CD4-positive, alpha-beta T cell treated with Interleukin-15 for 4 hours (primary cell): ENCODE results near the gene PCNT.
"Not testable (repeated sequence)": the region's sequence is repeated elsewhere in the genome, so short reads cannot be mapped to it uniquely, and the experiment has no call there.

Experiments used
- DNase-seq: peaks from one replicate; pipeline ENCODE4 v3.0.0-alpha.2; 2020; ENCODE audit warnings: low spot score

The PCNT gene

DNA sequence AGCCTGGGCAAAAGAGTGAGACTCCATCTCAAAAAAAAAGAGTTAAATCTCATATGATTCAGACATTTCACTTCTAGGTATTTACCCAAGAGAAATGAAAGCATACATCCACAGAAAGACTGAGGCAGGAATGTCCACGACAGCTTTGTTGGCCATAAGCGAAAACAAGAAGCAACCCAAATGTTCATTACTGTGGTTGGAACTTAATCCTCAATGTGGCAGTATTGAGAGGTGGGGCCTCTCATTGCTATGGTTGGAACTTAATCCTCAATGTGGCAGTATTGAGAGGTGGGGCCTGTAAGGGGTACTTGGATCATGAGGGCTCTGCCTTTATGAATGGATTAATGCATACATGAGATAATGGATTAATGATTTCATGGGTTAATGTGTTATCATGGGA, 15.5 kb upstream of the PCNT start:
- no peak for DNase-seq

- DNase-seq: not testable (repeated sequence)
Measured at GRCh38 chr21:46310260-46310659, 13.7 kb upstream of the PCNT start.

DNA sequence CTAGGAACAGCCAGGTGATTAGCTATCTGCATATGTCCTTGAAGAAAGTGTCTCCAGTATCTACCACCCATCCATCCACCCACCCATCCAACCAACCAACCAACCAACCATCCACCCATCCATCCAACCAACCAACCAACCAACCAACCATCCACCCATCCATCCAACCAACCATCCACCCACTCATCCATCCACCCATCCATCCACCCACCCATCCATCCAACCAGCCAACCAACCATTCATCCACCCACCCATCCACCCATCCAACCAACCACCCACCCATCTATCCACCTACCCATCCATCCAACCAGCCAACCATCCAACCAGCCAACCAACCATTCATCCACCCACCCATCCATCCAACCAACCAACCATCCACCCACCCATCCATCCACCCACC, 12.4 kb upstream of the PCNT start:
- no peak for DNase-seq

DNA sequence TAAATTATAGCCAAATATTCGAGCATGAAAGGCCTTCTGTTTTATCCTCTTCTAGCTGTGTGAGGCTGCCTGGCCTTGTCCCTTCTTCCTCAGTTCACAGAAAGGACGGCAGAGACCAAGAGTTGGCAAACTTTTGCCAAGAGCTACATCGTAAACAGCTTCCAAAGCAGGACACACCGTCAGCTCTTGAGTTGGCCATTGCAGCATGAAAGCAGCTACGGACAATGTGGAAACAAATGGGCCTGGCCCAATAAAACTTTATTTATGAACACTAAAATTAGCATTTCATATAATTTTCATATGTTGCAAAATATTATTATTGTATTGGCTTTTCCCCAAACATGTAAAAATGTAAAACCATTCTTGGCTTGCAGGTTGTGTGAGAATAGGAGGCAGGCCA, 11.0 kb upstream of the PCNT start:
- DNase-seq: no peak

DNA sequence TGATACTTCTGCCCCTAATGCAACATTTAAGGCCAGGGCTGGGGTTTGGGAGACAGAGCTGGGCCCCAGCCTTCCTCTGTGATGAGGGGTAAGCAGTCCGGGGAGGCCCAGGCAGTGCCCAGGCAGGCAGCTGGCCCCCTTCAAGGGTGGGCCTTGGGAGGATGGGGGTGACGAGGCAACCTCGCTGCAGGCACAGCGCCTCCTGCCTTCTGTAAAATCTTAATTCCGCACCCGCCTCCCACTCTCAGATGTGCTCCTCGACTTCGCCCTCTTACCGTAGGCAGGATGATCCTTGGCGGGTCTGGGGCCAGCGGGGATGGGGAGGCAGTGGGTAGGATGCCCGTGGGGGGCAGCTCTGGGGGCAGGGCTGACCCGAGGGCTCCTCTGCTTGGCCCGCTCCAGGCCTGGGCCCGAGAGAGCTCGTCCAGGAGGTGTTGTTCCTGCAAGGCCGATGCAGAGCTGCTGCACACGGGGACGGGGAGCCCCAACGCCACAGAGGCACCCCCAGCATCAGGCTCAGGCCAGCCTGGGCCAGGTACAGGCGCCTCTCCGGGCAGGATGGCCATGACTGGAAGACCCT, 9.4 kb upstream of the PCNT start:
- no peak for DNase-seq

- DNase-seq: no peak
Measured at GRCh38 chr21:46316708-46317324, 7.1 kb upstream of the PCNT start.

DNA sequence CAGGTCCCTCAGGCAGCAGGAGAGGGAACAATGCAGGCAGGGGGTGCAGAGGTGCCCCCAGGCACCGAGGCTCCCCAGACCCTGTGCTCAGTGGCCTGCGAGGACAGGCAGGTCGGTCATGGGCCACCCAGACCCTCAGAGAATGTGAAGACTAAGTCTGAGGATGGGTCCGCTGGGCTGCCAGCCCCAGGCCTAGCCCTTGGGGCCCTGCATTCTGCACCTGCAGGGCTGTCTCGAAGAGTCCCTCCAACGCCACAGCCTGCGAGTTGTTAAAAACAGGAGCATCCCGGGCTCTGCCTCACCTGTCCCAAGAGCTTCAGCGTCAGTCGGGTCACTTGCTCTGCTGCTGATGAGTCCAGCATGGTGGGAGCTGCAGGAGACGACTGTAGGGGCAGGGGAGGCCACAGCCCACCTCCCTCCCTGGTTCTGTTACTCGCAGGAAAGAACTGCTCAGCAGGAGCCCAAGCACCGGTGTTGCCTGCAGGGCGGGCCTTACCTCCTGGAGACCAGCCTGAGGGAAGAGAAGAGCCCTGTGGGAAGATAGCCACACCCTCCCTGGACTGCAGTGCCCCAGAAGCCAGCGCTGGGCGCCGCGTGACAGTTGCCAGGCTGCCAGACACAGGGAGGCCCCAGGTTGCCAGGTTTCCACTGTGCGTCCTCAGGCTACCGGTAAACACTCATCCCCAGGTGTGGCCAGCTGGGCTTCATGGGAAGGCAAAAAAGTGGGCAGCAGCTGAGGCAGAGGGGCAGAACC, 6.1 kb upstream of the PCNT start:
- DNase-seq: no peak

- DNase-seq: no peak
Measured at GRCh38 chr21:46318464-46318845, 5.5 kb upstream of the PCNT start.

- DNase-seq: no peak
Measured at GRCh38 chr21:46319186-46319585, 4.8 kb upstream of the PCNT start.

- DNase-seq: no peak
Measured at GRCh38 chr21:46320331-46320801, 3.6 kb upstream of the PCNT start.

GRCh38 chr21:46322351-46323226, 1.4 kb upstream of the PCNT start:
- DNase-seq: no peak

GRCh38 chr21:46323227-46323709, 688 bp upstream of the PCNT start:
- no peak for DNase-seq

GRCh38 chr21:46324390-46325072, 575 bp downstream of the PCNT start:
- DNase-seq: peak; percentile 85

GRCh38 chr21:46325073-46325912, 1.3 kb downstream of the PCNT start:
- DNase-seq: peak; percentile 20

GRCh38 chr21:46326110-46326703, 2.3 kb downstream of the PCNT start:
- DNase-seq: no peak

GRCh38 chr21:46327711-46328110, 3.8 kb downstream of the PCNT start:
- no peak for DNase-seq

GRCh38 chr21:46328151-46328550, 4.2 kb downstream of the PCNT start:
- no peak for DNase-seq

- DNase-seq: no peak
Measured at GRCh38 chr21:46329796-46330195, 5.8 kb downstream of the PCNT start.

DNA sequence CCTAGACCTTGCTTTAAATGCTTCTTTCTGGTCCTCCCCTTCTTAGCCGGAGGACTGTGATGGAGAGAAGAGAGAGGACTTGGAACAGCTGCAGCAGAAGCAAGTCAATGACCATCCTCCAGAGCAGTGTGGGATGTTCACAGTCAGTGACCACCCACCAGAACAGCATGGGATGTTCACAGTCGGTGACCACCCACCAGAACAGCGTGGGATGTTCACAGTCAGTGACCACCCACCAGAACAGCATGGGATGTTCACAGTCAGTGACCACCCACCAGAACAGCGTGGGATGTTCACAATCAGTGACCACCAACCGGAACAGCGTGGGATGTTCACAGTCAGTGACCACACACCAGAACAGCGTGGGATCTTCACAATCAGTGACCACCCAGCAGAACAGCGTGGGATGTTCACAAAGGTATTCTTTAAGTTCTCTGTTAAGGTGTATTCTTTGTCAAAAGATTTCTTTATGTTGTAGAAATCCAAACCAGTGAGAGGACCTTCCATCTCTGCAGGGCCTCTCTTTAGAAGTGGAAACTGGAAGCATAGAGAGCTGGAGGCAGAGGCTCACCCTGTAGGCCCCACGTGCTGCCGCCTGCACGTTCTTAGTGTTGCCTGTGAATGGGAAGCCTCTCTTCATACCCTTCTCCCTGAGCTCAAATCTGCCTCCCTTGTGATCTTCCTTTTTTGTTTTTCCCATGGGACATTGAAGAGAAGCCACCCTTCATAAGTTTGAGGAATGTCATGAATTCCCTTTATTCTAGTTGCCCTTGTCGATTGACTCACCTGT, 10.6 kb downstream of the PCNT start:
- DNase-seq: no peak

DNA sequence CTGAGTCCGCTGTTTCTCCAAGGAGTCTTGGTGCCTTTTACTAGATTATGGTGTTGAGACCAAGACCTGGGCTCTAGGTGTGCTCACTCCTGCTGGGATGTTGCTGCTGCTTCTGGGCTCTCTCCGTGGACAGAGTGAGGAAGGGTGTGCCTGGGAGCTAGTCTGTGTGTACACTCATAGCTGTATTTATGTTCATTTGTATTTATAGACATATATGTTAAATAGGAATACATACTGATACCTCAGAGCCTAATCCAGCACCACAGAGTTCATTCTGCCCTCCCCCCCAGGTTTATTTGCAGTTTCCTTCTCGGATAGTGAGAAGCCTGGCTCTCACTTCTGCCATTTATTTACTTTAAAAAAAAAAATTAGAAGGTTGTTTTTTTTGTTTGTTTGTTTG, 12.6 kb downstream of the PCNT start:
- no peak for DNase-seq
